SK-N-SH (cell line): Measurements from ENCODE around the gene OMP. TPM values are rescaled to one million over a fixed set of nuclear protein-coding genes. Genes with fewer than 3 reads are reported as not detected.
A peak's percentile ranks its signal among the peaks of the same experiment; 100 is the strongest.

Source experiments
- CTCF ChIA-PET: fragments of 300-600, 350-600 bp; formaldehyde crosslinking; extraction: SDS; loops from one replicate; lab custom pipeline; 2021; lab: Yijun Ruan, JAX
- POLR2A ChIA-PET: fragments of 350-600 bp; sonication (Branson Sonifier 250); formaldehyde crosslinking; extraction: SDS; loops from one replicate; lab custom pipeline; 2020; ENCODE audit warnings: antibody characterized with exemption, inconsistent platforms; lab: Yijun Ruan, JAX
- DNase-seq: peaks from one replicate; pipeline ENCODE4 v3.0.0; 2012
- H2AFZ ChIP-seq: fragments of 200-600 bp; sonication (generic); 2 replicates; pipeline ENCODE4 v1.8.1; 2016; ENCODE audit warnings: antibody characterized with exemption, mild to moderate bottlenecking, low read depth
- H3F3A ChIP-seq: fragments of 200-600 bp; sonication (generic); replicated peaks from 2 replicates; pipeline ENCODE3; 2016; ENCODE audit warnings: antibody characterized with exemption, mild to moderate bottlenecking; ENCODE audit not compliant: insufficient read depth
- H3K27ac ChIP-seq, 2 experiments: fragments of 200-500 bp in 1 of 2; fragments of 200-600 bp in 1 of 2; sonication (Bioruptor generic) in 1 of 2; sonication (generic), shearing (Covaris generic) in 1 of 2; 2 replicates each; pipeline versions ENCODE4 v1.5.1 to v1.6.1; 2014 to 2016; ENCODE audit warnings: low read depth in 2 of 2, inconsistent platforms in 1 of 2, low read length in 1 of 2, mild to moderate bottlenecking in 1 of 2, mixed read lengths in 1 of 2
- H3K27me3 ChIP-seq: fragments of 200-600 bp; sonication (generic), shearing (Covaris generic); 2 replicates; pipeline ENCODE4 v1.6.1; 2016; ENCODE audit warnings: mixed run types; ENCODE audit not compliant: insufficient read depth
- H3K36me3 ChIP-seq, 2 experiments: fragments of 200-500 bp in 1 of 2; fragments of 200-600 bp in 1 of 2; sonication (Bioruptor generic) in 1 of 2; sonication (generic) in 1 of 2; replicated peaks in 1 of 2; 2 replicates each; pipeline versions ENCODE3 to v1.5.1; 2014 to 2016; ENCODE audit warnings: low read length in 1 of 2, mild to moderate bottlenecking in 1 of 2; ENCODE audit not compliant: insufficient read depth in 2 of 2, control insufficient read depth in 1 of 2
- H3K4me1 ChIP-seq, 2 experiments: fragments of 200-500 bp in 1 of 2; fragments of 200-600 bp in 1 of 2; sonication (Bioruptor generic) in 1 of 2; sonication (generic), shearing (Covaris generic) in 1 of 2; 2 replicates each; pipeline versions ENCODE4 v1.5.1 to v1.6.1; 2014 to 2016; ENCODE audit warnings: low read depth in 1 of 2, low read length in 1 of 2, mixed run types in 1 of 2; ENCODE audit not compliant: insufficient read depth in 2 of 2, control insufficient read depth in 1 of 2
- H3K4me2 ChIP-seq: fragments of 200-600 bp; sonication (generic), shearing (Covaris generic); 2 replicates; pipeline ENCODE4 v1.6.1; 2017; ENCODE audit warnings: mixed run types
- H3K4me3 ChIP-seq, 2 experiments: fragments of 200-500 bp in 1 of 2; fragments of 200-600 bp in 1 of 2; sonication (Bioruptor generic) in 1 of 2; sonication (generic), shearing (Covaris generic) in 1 of 2; 2 replicates each; pipeline versions ENCODE4 v1.5.1 to v1.8.1; 2014 to 2016; ENCODE audit warnings: low read depth in 2 of 2, inconsistent platforms in 1 of 2, low read length in 1 of 2, mild to moderate bottlenecking in 1 of 2, mixed read lengths in 1 of 2, moderate library complexity in 1 of 2
- H3K79me2 ChIP-seq: fragments of 200-600 bp; sonication (generic); 2 replicates; pipeline ENCODE4 v1.8.1; 2017; ENCODE audit warnings: mild to moderate bottlenecking; ENCODE audit not compliant: insufficient read depth
- H3K9ac ChIP-seq: fragments of 200-600 bp; sonication (generic); 2 replicates; pipeline ENCODE4 v1.6.1; 2017; ENCODE audit warnings: mixed run types
- H3K9me2 ChIP-seq: fragments of 200-600 bp; sonication (generic); 2 replicates; pipeline ENCODE4 v1.6.1; 2017; ENCODE audit warnings: mixed run types
- H3K9me3 ChIP-seq: fragments of 200-600 bp; sonication (generic); 2 replicates; pipeline ENCODE4 v1.6.1; 2017; ENCODE audit warnings: mixed run types, mild to moderate bottlenecking, moderate library complexity
- H4K20me1 ChIP-seq: fragments of 200-600 bp; sonication (generic); 2 replicates; pipeline ENCODE4 v1.6.1; 2017; ENCODE audit warnings: mild to moderate bottlenecking, mixed run types; ENCODE audit not compliant: insufficient read depth
- FOSL2 ChIP-seq: IDR thresholded peaks from 2 replicates; pipeline ENCODE4 v1.4.0; 2012; ENCODE audit warnings: low read depth, mild to moderate bottlenecking, moderate library complexity, borderline replicate concordance
- FOXM1 ChIP-seq: IDR thresholded peaks from 2 replicates; pipeline ENCODE4 v1.4.0; 2012; ENCODE audit warnings: low read depth, mild to moderate bottlenecking
- MAX ChIP-seq: IDR thresholded peaks from 2 replicates; pipeline ENCODE4 v1.4.0; 2012; ENCODE audit warnings: low read depth
- NFIC ChIP-seq: IDR thresholded peaks from 2 replicates; pipeline ENCODE4 v1.4.0; 2012; ENCODE audit warnings: borderline replicate concordance
- PBX3 ChIP-seq: IDR thresholded peaks from 2 replicates; pipeline ENCODE4; 2012
- POLR2AphosphoS5 ChIP-seq: IDR thresholded peaks from 2 replicates; pipeline ENCODE4 v1.6.1; 2012; ENCODE audit warnings: low read depth, low read length
- RAD21 ChIP-seq: IDR thresholded peaks from 2 replicates; pipeline ENCODE4 v1.6.1; 2012; ENCODE audit warnings: mild to moderate bottlenecking, low read length
- RCOR1 ChIP-seq: fragments of 150-350 bp; IDR thresholded peaks from 2 replicates; pipeline ENCODE4 v1.6.1; 2017; ENCODE audit warnings: antibody characterized with exemption, low read length
- REST ChIP-seq: IDR thresholded peaks from 2 replicates; pipeline ENCODE4 v1.6.1; 2012; ENCODE audit warnings: mild to moderate bottlenecking, low read depth, low read length, moderate library complexity
- RFX5 ChIP-seq: IDR thresholded peaks from 2 replicates; pipeline ENCODE4 v1.6.1; 2012; ENCODE audit warnings: mild to moderate bottlenecking, improper control_type of control experiment, low read length
- SMC3 ChIP-seq: IDR thresholded peaks from 2 replicates; pipeline ENCODE4 v1.6.1; 2012; ENCODE audit warnings: low read depth, low read length, improper control_type of control experiment
- TEAD4 ChIP-seq: IDR thresholded peaks from 2 replicates; pipeline ENCODE4 v1.4.0; 2012; ENCODE audit warnings: mild to moderate bottlenecking, borderline replicate concordance; ENCODE audit not compliant: insufficient read depth
- USF1 ChIP-seq: IDR thresholded peaks from 2 replicates; pipeline ENCODE4 v1.4.0; 2012; ENCODE audit warnings: low read depth, borderline replicate concordance
- ZBTB33 ChIP-seq: IDR thresholded peaks from 2 replicates; pipeline ENCODE4 v1.4.0; 2012; ENCODE audit warnings: low read depth, borderline replicate concordance
- WGBS: methylation state at CpG from one replicate; pipeline ENCODE4 v1.1.6; 2017; ENCODE audit warnings: low lambda C conversion rate; 5-methylcytosine and 5-hydroxymethylcytosine counted together
- polyA plus RNA-seq, 3 experiments: library from polyadenylated mRNA; depleted of rRNA; stranded (reverse); fragments of >200 nt; gene quantifications; 2 replicates each; pipeline ENCODE4 v1.2.3, GENCODE V29; 2012
- TF ChIP-seq, protein P1 (sequence below): fragments of 200-600 bp; sonication (generic); IDR thresholded peaks from 2 replicates; pipeline ENCODE4 v1.6.1; 2017; ENCODE audit warnings: antibody characterized with exemption, mild to moderate bottlenecking, moderate library complexity

The OMP gene
- polyA plus RNA-seq, 1 of the 3 experiments (the other 2 are of a cell fraction), result 0.20 TPM

DNA sequence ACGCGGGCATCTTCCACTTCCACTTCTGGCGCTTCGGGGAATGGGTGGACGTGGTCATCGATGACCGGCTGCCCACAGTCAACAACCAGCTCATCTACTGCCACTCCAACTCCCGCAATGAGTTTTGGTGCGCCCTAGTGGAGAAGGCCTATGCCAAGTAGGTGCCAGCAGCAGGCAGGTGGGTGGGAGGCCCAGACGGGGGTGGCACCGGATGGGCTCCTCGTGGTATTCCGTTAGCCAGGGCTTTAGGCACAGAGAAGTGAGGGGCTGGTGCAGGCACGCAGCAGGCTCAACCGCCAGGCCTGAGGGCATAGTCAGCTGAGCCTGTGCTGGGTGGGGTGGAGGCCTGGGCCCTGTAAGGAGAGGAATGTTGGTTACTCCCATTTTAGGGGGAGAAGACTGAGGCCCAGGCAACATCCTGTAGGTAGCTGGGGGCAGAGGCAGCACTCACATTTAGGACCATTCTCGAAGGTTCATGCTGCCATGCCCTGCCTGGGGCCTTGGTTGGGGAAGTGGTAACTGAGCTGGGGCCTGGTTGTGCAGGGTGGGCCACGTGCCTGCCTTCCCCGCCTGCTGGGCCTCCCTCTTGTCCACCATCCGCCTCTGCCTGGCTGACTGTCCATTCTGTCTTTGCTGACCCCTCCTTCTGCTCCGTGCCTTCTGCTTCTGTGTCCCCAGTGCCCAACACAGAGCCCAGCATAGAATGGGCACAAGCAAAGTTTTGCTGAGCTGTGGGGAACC, 10.2 kb downstream of the OMP start (continued):
- TF ChIP-seq REST (no peak), TEAD4 (no peak), POLR2AphosphoS5 (no peak), USF1 (no peak)

DNA sequence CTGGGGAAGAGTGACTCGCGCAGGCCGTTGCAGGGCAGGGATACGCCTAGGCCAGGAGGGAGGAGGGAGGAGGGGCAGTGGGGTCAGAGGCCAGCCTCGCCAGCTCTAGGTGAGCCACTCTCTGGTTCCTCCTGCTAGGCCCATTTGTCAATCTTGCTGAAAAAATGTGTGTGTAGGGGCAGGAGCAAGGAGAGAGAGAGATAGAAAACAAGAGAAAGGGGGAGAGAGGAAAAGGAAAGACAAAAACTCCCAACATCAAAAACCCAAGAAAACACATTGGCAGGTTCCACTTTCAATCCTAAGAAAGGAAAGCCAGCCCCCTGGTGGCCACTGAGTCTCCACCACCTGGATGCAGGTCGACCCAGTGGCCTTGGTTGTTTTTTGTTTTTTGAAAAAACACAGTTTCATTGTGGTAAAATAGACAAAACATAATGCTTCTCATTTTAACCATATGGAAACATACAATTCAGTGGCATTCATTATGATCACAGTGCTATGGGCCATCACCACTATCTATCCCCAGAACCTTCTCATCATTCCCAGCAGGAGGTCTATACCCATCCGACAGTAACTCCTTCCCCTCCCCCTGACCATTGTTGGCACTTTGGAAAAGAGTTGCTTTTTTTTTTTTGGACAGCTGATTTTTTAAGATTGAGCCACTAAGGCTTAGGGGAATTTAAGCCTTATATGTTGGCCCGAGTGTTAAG, 10.9 kb downstream of the OMP start:
- no peaks in the 10 kb centered on the region for H3K9me2 ChIP-seq
- no peaks in the 10 kb centered on the region for H3K9me3 ChIP-seq
- H3K9ac ChIP-seq, result no peak overlapping the region
- H3K27ac ChIP-seq, result no peak overlapping the region
- DNase-seq, result peak; percentile 74
- POLR2A ChIA-PET, result no interaction called here
- peaks cover 10% of the 10 kb centered on the region for H3F3A ChIP-seq
- H3K36me3 ChIP-seq, result peaks cover 0 to 4% of the 10 kb centered on the region in 2 experiments
- TF ChIP-seq ZBTB33 (no peak), POLR2AphosphoS5 (no peak), RCOR1 (no peak), NFIC (no peak), FOXM1 (no peak), RFX5 (no peak), MAX (no peak), PBX3 (no peak), TEAD4 (no peak), RAD21 (peak; percentile 67), SMC3 (peak; percentile 65), FOSL2 (no peak)
- TF ChIP-seq, protein P1, sequence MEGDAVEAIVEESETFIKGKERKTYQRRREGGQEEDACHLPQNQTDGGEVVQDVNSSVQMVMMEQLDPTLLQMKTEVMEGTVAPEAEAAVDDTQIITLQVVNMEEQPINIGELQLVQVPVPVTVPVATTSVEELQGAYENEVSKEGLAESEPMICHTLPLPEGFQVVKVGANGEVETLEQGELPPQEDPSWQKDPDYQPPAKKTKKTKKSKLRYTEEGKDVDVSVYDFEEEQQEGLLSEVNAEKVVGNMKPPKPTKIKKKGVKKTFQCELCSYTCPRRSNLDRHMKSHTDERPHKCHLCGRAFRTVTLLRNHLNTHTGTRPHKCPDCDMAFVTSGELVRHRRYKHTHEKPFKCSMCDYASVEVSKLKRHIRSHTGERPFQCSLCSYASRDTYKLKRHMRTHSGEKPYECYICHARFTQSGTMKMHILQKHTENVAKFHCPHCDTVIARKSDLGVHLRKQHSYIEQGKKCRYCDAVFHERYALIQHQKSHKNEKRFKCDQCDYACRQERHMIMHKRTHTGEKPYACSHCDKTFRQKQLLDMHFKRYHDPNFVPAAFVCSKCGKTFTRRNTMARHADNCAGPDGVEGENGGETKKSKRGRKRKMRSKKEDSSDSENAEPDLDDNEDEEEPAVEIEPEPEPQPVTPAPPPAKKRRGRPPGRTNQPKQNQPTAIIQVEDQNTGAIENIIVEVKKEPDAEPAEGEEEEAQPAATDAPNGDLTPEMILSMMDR, result peak; percentile 65
- WGBS, result 68% methylated on average over 8 of the region's 8 CpGs
- H2AFZ ChIP-seq, result no peak overlapping the region
- no peaks in the 10 kb centered on the region for H3K27me3 ChIP-seq
- CTCF ChIA-PET, result interaction anchor here (0.6 to 11.2 kb wide), 21 partner anchors 8 to 1169 kb away, joined by 3 to 111 read pairs (median 5); partner anchors contain the start of gene MYO7A
- H3K4me2 ChIP-seq, result no peak overlapping the region
- H3K79me2 ChIP-seq, result peaks cover 10% of the 10 kb centered on the region; the same call in 1 of the 2 replicates
- H4K20me1 ChIP-seq, result no peaks in the 10 kb centered on the region
- H3K4me3 ChIP-seq, result no peak overlapping the region; a peak in 1 of 4 replicates
- peaks cover 3 to 27% of the 10 kb centered on the region in 2 experiments; a peak in 3 of 4 replicates for H3K4me1 ChIP-seq
